Esophagus squamous epithelium (tissue), 5 donors: ENCODE results near the gene COBLL1. TPM values are rescaled to one million over a fixed set of nuclear protein-coding genes. Genes with fewer than 3 reads are reported as not detected.

Source experiments
- DNase-seq: peaks from one replicate; lab custom pipeline; 2025; lab: John Stamatoyannopoulos, UW
- H3K27ac ChIP-seq, 4 donors: fragments of 200-600 bp; sonication (generic); one replicate each; pipeline ENCODE4 v1.5.1; 2016 to 2019; ENCODE audit warnings: mild to moderate bottlenecking in 1 of 4
- H3K27me3 ChIP-seq, 4 donors: fragments of 200-600 bp; sonication (generic); 1 replicate in 3 of 4; 2 replicates in 1 of 4; pipeline versions ENCODE4 v1.5.1 to v1.6.0; 2017 to 2021; ENCODE audit warnings: antibody characterized with exemption in 1 of 4
- H3K36me3 ChIP-seq, 3 donors: fragments of 200-600 bp; sonication (generic); one replicate each; pipeline ENCODE4 v1.5.1; 2016 to 2019
- H3K4me1 ChIP-seq, 3 donors: fragments of 200-600 bp; sonication (generic); one replicate each; pipeline ENCODE4 v1.5.1; 2017 to 2019
- H3K4me3 ChIP-seq, 4 donors: fragments of 200-600 bp; sonication (generic); 1 replicate in 3 of 4; 2 replicates in 1 of 4; pipeline ENCODE4 v1.5.1; 2016 to 2019; ENCODE audit warnings: mild to moderate bottlenecking in 2 of 4, moderate library complexity in 1 of 4
- H3K9me3 ChIP-seq, 3 donors: fragments of 200-600 bp; sonication (generic); one replicate each; pipeline ENCODE4 v1.5.1; 2016 to 2019
- CTCF ChIP-seq, 6 experiments: fragments of 450-650 bp in 4 of 6; fragments of 200-600 bp in 2 of 6; sonication (generic) in 2 of 6; IDR thresholded peaks; one replicate each; pipeline ENCODE4 v1.5.1; 2016 to 2019; ENCODE audit warnings: antibody characterized with exemption in 6 of 6, mild to moderate bottlenecking in 4 of 6, moderate library complexity in 4 of 6
- POLR2A ChIP-seq, 4 donors: fragments of 450-650 bp; IDR thresholded peaks; one replicate each; pipeline ENCODE4 v1.6.1; 2017; ENCODE audit warnings: antibody characterized with exemption in 4 of 4, mild to moderate bottlenecking in 4 of 4, moderate library complexity in 3 of 4
- WGBS, 2 donors: methylation state at CpG; one replicate each; pipeline ENCODE4 v1.1.5; 2018; 5-methylcytosine and 5-hydroxymethylcytosine counted together
- intact Hi-C: fragments of 100-400 bp; cut with DNase I; formaldehyde crosslinking; loops from one replicate; pipeline ENCODE4 v1.15.0; 2022
- total RNA-seq, 4 donors: library from RNA; depleted of rRNA; stranded (reverse); fragments of >200 nt; gene quantifications; one replicate each; pipeline ENCODE4 v1.1.0, GENCODE V29; 2016
- donor health status: DM: yes; HTN: yes; CAD: no.

COBLL1 gene
- total RNA-seq, 4 donors from 2014 or later = 35.4 to 88.9 (median 71.4) TPM

GRCh38 chr2:164781394-164781793, 60.2 kb downstream of the COBLL1 start:
- peak overlapping the region in 3 of 4 donors; percentile 29 to 81 (median 33) for H3K27ac ChIP-seq
- 87 to 89% methylated on average over 1 of the region's 1 CpG for WGBS, 2 donors

GRCh38 chr2:164780611-164781178, 60.9 kb downstream of the COBLL1 start:
- intact Hi-C loops = no loop called here
- 75 to 86% methylated on average over 9 of the region's 9 CpGs for WGBS, 2 donors
- H3K27me3 ChIP-seq = no peaks in the 10 kb centered on the region
- no peak overlapping the region for H3K4me3 ChIP-seq
- peak overlapping the region in 2 of 4 donors; percentile 43 to 81 for H3K27ac ChIP-seq
- H3K9me3 ChIP-seq = no peaks in the 10 kb centered on the region
- H3K36me3 ChIP-seq = no peaks in the 10 kb centered on the region
- TF ChIP-seq POLR2A (IDR thresholded peaks at IDR 0.05) = no peak
- no peak for TF ChIP-seq CTCF (IDR thresholded peaks at IDR 0.05)
- H3K4me1 ChIP-seq = peaks cover 4 to 71% (median 38%) of the 10 kb centered on the region in 3 donors
- DNase-seq = no peak

More at GRCh38 chr2:164781394-164781793, 60.2 kb downstream of the COBLL1 start:
- Histone ChIP-seq H3K27me3 (no peaks in the 10 kb centered on the region), H3K36me3 (no peaks in the 10 kb centered on the region), H3K4me3 (no peak overlapping the region), H3K9me3 (no peaks in the 10 kb centered on the region), H3K4me1 (peaks cover 4 to 78% (median 44%) of the 10 kb centered on the region in 3 donors)
- TF ChIP-seq CTCF (IDR thresholded peaks at IDR 0.05) (no peak), POLR2A (IDR thresholded peaks at IDR 0.05) (no peak)
- DNase-seq = no peak
- intact Hi-C loops = no loop called here

GRCh38 chr2:164779383-164780057, 62.1 kb downstream of the COBLL1 start:
- peaks cover 4 to 59% (median 28%) of the 10 kb centered on the region in 3 donors for H3K4me1 ChIP-seq
- no peak for DNase-seq
- no peaks in the 10 kb centered on the region for H3K36me3 ChIP-seq
- TF ChIP-seq POLR2A (IDR thresholded peaks at IDR 0.05) (no peak), CTCF (IDR thresholded peaks at IDR 0.05) (no peak)
- intact Hi-C loops = no loop called here
- 71 to 74% methylated on average over 7 of the region's 7 CpGs for WGBS, 2 donors
- no peaks in the 10 kb centered on the region for H3K27me3 ChIP-seq
- peak overlapping the region in 2 of 4 donors; percentile 10 to 41 for H3K27ac ChIP-seq
- H3K4me3 ChIP-seq = no peak overlapping the region
- H3K9me3 ChIP-seq = no peaks in the 10 kb centered on the region

GRCh38 chr2:164778723-164779122, 62.9 kb downstream of the COBLL1 start:
- Histone ChIP-seq H3K4me3 (no peak overlapping the region), H3K4me1 (peaks cover 4 to 54% (median 21%) of the 10 kb centered on the region in 3 donors), H3K27me3 (no peaks in the 10 kb centered on the region), H3K27ac (peak overlapping the region in 1 of 4 donors; percentile 41), H3K9me3 (no peaks in the 10 kb centered on the region), H3K36me3 (no peaks in the 10 kb centered on the region)
- 69 to 87% methylated on average over 3 of the region's 3 CpGs for WGBS, 2 donors
- intact Hi-C loops = no loop called here
- TF ChIP-seq CTCF (IDR thresholded peaks at IDR 0.05) (no peak), POLR2A (IDR thresholded peaks at IDR 0.05) (no peak)
- DNase-seq = no peak

GRCh38 chr2:164777847-164778461, 63.7 kb downstream of the COBLL1 start:
- Histone ChIP-seq H3K27ac (peak overlapping the region in 1 of 4 donors; percentile 41), H3K36me3 (no peaks in the 10 kb centered on the region), H3K4me1 (peaks cover 4 to 46% (median 17%) of the 10 kb centered on the region in 3 donors), H3K9me3 (no peaks in the 10 kb centered on the region), H3K4me3 (no peak overlapping the region), H3K27me3 (no peaks in the 10 kb centered on the region)
- TF ChIP-seq CTCF (IDR thresholded peaks at IDR 0.05) = no peak
- TF ChIP-seq POLR2A (IDR thresholded peaks at IDR 0.05) = no peak
- no peak for DNase-seq
- WGBS, 2 donors = 44 to 50% methylated on average over 1 of the region's 1 CpG
- intact Hi-C loops = no loop called here
